ENCODE data around the gene RFT1.

The RFT1 gene

GRCh38 chr3:53156368-53156834, 26.2 kb upstream of the RFT1 start:
- TF ChIP-seq CTCF (IDR thresholded peaks at IDR 0.05; ENCODE audit: insufficient read depth, low read length, poor library complexity, severe bottlenecking): no peak
- DNase-seq (ENCODE audit: extremely low read depth, insufficient read length): no peak
- H3K27me3 ChIP-seq (replicated peaks; ENCODE audit: control insufficient read depth, insufficient read depth, low read length): no peaks in the 10 kb centered on the region; the same call in 1 of the 2 replicates
- H3K4me3 ChIP-seq (replicated peaks; ENCODE audit: low read depth, low read length): no peak overlapping the region
- H3K36me3 ChIP-seq (ENCODE audit: control insufficient read depth, insufficient read depth, low read length): no peaks in the 10 kb centered on the region

DNA sequence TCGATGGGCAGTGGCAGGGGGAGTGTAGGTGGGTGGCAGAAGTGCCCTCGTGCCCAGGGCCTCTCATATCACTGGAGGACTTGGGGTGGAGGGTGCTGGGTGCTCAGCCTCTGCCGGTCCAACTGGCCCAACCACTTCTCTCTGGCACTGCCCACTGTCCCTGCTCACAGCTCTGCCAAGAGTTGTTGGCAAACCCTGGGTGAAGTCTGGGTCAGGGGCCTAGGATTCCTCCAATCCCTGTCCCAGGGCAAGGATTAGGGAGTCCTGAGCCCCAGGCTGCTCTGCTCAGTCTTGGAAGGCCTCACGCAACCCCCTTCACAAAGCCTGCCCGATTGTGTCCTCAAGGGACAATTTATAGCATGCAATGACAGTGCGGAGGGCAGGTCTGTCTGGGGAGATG, 25.5 kb upstream of the RFT1 start:
- TF ChIP-seq CTCF (IDR thresholded peaks at IDR 0.05; ENCODE audit: insufficient read depth, low read length, poor library complexity, severe bottlenecking): no peak
- Histone ChIP-seq H3K36me3 (ENCODE audit: control insufficient read depth, insufficient read depth, low read length) (no peaks in the 10 kb centered on the region), H3K27me3 (replicated peaks; ENCODE audit: control insufficient read depth, insufficient read depth, low read length) (no peaks in the 10 kb centered on the region; the same call in 1 of the 2 replicates), H3K4me3 (replicated peaks; ENCODE audit: low read depth, low read length) (no peak overlapping the region)
- DNase-seq (ENCODE audit: extremely low read depth, insufficient read length): no peak

DNA sequence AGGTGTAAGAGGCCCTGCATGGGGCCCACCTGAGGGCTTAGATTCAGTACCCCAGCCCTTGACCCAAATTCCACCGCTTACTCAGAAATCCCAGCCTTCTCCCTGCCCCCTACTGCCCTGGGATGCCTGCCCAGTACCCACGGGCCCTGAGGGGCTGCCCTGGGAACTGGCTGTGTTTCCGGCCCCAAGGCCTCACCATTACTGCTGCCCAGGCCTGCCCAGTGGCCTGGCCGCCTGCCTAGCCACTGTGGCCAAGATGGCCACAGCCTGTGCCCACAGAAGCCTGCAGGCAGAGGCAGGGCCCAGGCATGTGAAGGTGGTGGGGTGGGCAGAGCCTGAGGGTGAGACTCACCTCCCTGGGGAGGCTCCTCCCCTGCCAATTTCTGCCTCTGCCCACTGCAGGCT, 24.6 kb upstream of the RFT1 start:
- no peak for TF ChIP-seq CTCF (IDR thresholded peaks at IDR 0.05; ENCODE audit: insufficient read depth, low read length, poor library complexity, severe bottlenecking)
- Histone ChIP-seq H3K4me3 (replicated peaks; ENCODE audit: low read depth, low read length) (no peak overlapping the region), H3K36me3 (ENCODE audit: control insufficient read depth, insufficient read depth, low read length) (no peaks in the 10 kb centered on the region), H3K27me3 (replicated peaks; ENCODE audit: control insufficient read depth, insufficient read depth, low read length) (no peaks in the 10 kb centered on the region; the same call in 1 of the 2 replicates)
- DNase-seq (ENCODE audit: extremely low read depth, insufficient read length): no peak

DNA sequence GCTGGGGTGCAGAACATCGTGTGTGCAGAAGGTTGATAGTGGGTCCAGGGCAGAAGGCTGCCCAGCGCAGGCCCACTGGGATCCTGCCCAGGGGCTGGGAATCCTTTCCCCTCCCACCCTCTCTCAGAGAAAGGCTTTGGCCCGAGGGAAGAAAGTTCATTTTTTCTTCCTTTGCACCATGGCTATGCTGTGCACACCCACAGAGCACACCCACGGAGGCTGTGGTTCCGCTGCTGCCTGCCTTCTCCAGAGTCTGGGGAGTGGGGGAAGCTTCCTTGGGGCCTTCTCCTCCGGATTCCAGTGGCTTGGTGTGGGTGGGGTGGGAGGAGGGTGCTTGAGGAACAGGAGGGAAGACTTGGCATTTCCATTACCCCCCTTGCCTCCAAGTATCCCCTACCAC, 23.7 kb upstream of the RFT1 start:
- no peak for DNase-seq (ENCODE audit: extremely low read depth, insufficient read length)
- no peak overlapping the region for H3K4me3 ChIP-seq (replicated peaks; ENCODE audit: low read depth, low read length)
- no peaks in the 10 kb centered on the region; the same call in 1 of the 2 replicates for H3K27me3 ChIP-seq (replicated peaks; ENCODE audit: control insufficient read depth, insufficient read depth, low read length)
- TF ChIP-seq CTCF (IDR thresholded peaks at IDR 0.05; ENCODE audit: insufficient read depth, low read length, poor library complexity, severe bottlenecking): no peak
- H3K36me3 ChIP-seq (ENCODE audit: control insufficient read depth, insufficient read depth, low read length): no peaks in the 10 kb centered on the region

GRCh38 chr3:53153264-53153823, 23.1 kb upstream of the RFT1 start:
- no peak for TF ChIP-seq CTCF (IDR thresholded peaks at IDR 0.05; ENCODE audit: insufficient read depth, low read length, poor library complexity, severe bottlenecking)
- H3K27me3 ChIP-seq (replicated peaks; ENCODE audit: control insufficient read depth, insufficient read depth, low read length): no peaks in the 10 kb centered on the region; the same call in 1 of the 2 replicates
- no peaks in the 10 kb centered on the region for H3K36me3 ChIP-seq (ENCODE audit: control insufficient read depth, insufficient read depth, low read length)
- no peak for DNase-seq (ENCODE audit: extremely low read depth, insufficient read length)
- H3K4me3 ChIP-seq (replicated peaks; ENCODE audit: low read depth, low read length): no peak overlapping the region
